ENCODE data around the gene UBE2O.

- TF ChIP-seq, protein P1, sequence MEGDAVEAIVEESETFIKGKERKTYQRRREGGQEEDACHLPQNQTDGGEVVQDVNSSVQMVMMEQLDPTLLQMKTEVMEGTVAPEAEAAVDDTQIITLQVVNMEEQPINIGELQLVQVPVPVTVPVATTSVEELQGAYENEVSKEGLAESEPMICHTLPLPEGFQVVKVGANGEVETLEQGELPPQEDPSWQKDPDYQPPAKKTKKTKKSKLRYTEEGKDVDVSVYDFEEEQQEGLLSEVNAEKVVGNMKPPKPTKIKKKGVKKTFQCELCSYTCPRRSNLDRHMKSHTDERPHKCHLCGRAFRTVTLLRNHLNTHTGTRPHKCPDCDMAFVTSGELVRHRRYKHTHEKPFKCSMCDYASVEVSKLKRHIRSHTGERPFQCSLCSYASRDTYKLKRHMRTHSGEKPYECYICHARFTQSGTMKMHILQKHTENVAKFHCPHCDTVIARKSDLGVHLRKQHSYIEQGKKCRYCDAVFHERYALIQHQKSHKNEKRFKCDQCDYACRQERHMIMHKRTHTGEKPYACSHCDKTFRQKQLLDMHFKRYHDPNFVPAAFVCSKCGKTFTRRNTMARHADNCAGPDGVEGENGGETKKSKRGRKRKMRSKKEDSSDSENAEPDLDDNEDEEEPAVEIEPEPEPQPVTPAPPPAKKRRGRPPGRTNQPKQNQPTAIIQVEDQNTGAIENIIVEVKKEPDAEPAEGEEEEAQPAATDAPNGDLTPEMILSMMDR (IDR thresholded peaks at IDR 0.05) = no peak
- TF ChIP-seq, protein P2, sequence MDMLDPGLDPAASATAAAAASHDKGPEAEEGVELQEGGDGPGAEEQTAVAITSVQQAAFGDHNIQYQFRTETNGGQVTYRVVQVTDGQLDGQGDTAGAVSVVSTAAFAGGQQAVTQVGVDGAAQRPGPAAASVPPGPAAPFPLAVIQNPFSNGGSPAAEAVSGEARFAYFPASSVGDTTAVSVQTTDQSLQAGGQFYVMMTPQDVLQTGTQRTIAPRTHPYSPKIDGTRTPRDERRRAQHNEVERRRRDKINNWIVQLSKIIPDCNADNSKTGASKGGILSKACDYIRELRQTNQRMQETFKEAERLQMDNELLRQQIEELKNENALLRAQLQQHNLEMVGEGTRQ (CRISPR knock-in tag; IDR thresholded peaks at IDR 0.05) = no peak
- TF ChIP-seq ZNF423 (CRISPR knock-in tag; IDR thresholded peaks at IDR 0.05) = no peak
- no peak for TF ChIP-seq ATF6 (CRISPR knock-in tag; IDR thresholded peaks at IDR 0.05)
- TF ChIP-seq ZNF232 (CRISPR knock-in tag; IDR thresholded peaks at IDR 0.05) = no peak
- no peak for TF ChIP-seq USF1 (CRISPR knock-in tag; IDR thresholded peaks at IDR 0.05)
- no peak for TF ChIP-seq CREB1 (CRISPR knock-in tag; IDR thresholded peaks at IDR 0.05)
- no peak for TF ChIP-seq GTF2I (CRISPR knock-in tag; conservative IDR thresholded peaks at IDR 0.05)
- no peak for TF ChIP-seq KAT7 (CRISPR knock-in tag; IDR thresholded peaks at IDR 0.05; ENCODE audit: borderline replicate concordance)
- no peak for TF ChIP-seq ZBTB43 (CRISPR knock-in tag; IDR thresholded peaks at IDR 0.05)
- no peak for TF ChIP-seq RORB (CRISPR knock-in tag; IDR thresholded peaks at IDR 0.05)
- TF ChIP-seq ZNF281 (CRISPR knock-in tag; IDR thresholded peaks at IDR 0.05) = no peak
- TF ChIP-seq ZNF396 (CRISPR knock-in tag; IDR thresholded peaks at IDR 0.05; ENCODE audit: borderline replicate concordance) = no peak
Observed at GRCh38 chr17:76369379-76369778, 83.6 kb downstream of the UBE2O start.
